Measurements from ENCODE around the gene ZNF621. TPM values are rescaled to one million over a fixed set of nuclear protein-coding genes. Genes with fewer than 3 reads are reported as not detected.

The ZNF621 gene
- total RNA-seq, 1 donor from 2014 or later: 29.0 TPM

DNA sequence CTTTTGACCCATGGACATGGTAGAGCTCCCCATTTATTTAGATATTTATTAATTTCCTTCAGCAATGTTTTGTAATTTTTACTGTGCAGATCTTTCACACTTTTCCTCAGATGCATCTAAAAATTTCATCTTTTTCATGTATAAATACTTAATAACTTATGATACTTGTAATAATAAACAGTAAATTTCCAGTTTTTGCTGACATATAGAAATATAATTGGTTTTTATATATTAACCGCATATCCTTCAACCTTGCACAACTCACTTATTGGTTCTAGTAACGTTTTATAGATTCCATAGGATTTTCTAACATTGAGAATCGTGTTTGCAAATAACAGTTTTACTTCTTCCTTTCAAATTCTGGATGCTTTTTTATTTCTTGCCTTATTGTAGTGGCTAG is 3.5 kb upstream of the ZNF621 start:
- TF ChIP-seq, protein P1, sequence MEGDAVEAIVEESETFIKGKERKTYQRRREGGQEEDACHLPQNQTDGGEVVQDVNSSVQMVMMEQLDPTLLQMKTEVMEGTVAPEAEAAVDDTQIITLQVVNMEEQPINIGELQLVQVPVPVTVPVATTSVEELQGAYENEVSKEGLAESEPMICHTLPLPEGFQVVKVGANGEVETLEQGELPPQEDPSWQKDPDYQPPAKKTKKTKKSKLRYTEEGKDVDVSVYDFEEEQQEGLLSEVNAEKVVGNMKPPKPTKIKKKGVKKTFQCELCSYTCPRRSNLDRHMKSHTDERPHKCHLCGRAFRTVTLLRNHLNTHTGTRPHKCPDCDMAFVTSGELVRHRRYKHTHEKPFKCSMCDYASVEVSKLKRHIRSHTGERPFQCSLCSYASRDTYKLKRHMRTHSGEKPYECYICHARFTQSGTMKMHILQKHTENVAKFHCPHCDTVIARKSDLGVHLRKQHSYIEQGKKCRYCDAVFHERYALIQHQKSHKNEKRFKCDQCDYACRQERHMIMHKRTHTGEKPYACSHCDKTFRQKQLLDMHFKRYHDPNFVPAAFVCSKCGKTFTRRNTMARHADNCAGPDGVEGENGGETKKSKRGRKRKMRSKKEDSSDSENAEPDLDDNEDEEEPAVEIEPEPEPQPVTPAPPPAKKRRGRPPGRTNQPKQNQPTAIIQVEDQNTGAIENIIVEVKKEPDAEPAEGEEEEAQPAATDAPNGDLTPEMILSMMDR (IDR thresholded peaks at IDR 0.05; ENCODE audit: unreplicated experiment): no peak
- Mint-ChIP-seq H3K4me1 (ENCODE audit: low read depth) (peaks cover 14% of the 10 kb centered on the region), H3K4me3 (ENCODE audit: low read depth) (no peak overlapping the region), H3K9me3 (ENCODE audit: low read depth) (peaks cover 3% of the 10 kb centered on the region), H3K36me3 (ENCODE audit: insufficient read depth) (peaks cover 17% of the 10 kb centered on the region), H3K27ac (no peak overlapping the region), H3K27me3 (no peaks in the 10 kb centered on the region)
- DNase-seq (ENCODE audit: low spot score, unreplicated experiment): no peak

DNA sequence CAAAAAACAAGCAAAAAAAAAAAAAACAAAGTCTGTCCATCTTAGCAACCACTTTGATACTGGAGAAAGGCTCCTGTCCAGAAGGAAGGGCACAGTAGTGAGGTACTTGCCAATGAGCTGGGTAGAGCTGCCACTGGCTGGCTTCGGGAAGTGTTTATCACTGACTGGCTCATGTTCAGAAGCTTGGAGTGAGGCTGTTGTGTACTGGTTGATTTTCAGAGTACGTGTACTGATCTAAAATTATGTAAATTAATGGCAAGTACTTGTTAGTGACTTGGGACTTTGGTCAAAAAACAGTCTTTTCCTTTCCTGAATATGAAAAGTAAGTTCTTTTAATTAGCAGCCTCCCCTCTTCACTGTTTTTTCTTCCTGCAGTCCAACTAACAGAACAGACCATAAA is 979 bp upstream of the ZNF621 start:
- H3K9me3 Mint-ChIP-seq (ENCODE audit: low read depth): peaks cover 2% of the 10 kb centered on the region
- DNase-seq (ENCODE audit: low spot score, unreplicated experiment): no peak
- peak overlapping the region; percentile 98 for H3K27ac Mint-ChIP-seq
- H3K27me3 Mint-ChIP-seq: no peaks in the 10 kb centered on the region
- H3K4me3 Mint-ChIP-seq (ENCODE audit: low read depth): peak overlapping the region; percentile 92
- H3K4me1 Mint-ChIP-seq (ENCODE audit: low read depth): peaks cover 18% of the 10 kb centered on the region
- TF ChIP-seq, protein P1 (IDR thresholded peaks at IDR 0.05; ENCODE audit: unreplicated experiment): no peak
- H3K36me3 Mint-ChIP-seq (ENCODE audit: insufficient read depth): peaks cover 19% of the 10 kb centered on the region

DNA sequence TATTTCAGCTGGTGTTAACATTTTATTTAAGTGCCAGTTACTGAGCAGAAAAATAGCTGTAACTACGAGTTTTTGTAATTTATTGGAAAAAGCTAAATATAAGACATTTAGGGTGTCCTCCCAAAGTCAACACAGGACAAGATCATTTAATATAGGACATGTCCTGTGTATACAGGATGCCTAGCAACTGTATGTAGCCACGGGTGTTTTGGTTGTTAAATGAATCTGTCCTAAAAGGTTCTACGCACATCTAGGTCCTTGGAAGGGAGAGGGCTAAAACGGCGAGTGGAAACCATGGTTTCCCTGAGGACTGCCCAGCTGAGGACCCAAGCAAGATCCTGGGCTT is 565 bp upstream of the ZNF621 start:
- peaks cover 21% of the 10 kb centered on the region for H3K4me1 Mint-ChIP-seq (ENCODE audit: low read depth)

DNA sequence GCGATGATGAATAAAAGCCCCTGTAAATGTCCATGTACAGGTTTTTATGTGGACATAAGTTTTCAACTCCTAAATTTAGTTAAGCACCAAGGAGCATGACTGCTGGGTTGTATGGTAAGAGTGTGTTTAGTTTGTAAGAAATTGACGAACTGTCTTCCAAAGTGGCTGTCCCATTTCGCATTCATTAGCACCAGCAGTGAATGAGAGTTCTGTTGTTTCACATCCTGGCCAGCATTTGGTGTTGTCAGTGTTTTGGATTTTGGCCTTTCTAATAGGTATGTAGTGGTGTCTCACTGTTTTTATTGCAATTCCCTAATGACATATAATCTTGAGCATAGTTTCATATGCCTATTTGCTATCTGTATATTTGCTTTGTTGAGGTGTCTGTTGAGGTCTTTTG is 3.7 kb downstream of the ZNF621 start:
- Mint-ChIP-seq H3K36me3 (ENCODE audit: insufficient read depth) (peaks cover 48% of the 10 kb centered on the region), H3K4me1 (ENCODE audit: low read depth) (peaks cover 21% of the 10 kb centered on the region), H3K27ac (no peak overlapping the region), H3K27me3 (no peaks in the 10 kb centered on the region), H3K9me3 (ENCODE audit: low read depth) (peaks cover 12% of the 10 kb centered on the region), H3K4me3 (ENCODE audit: low read depth) (no peak overlapping the region)
- TF ChIP-seq, protein P1 (IDR thresholded peaks at IDR 0.05; ENCODE audit: unreplicated experiment): no peak
- DNase-seq (ENCODE audit: low spot score, unreplicated experiment): no peak

More for the DNA sequence above, 565 bp upstream of the ZNF621 start:
- no peaks in the 10 kb centered on the region for H3K9me3 Mint-ChIP-seq (ENCODE audit: low read depth)
- TF ChIP-seq, protein P1 (IDR thresholded peaks at IDR 0.05; ENCODE audit: unreplicated experiment): no peak
- peaks cover 17% of the 10 kb centered on the region for H3K36me3 Mint-ChIP-seq (ENCODE audit: insufficient read depth)
- DNase-seq (ENCODE audit: low spot score, unreplicated experiment): no peak
- H3K27me3 Mint-ChIP-seq: no peaks in the 10 kb centered on the region
- H3K27ac Mint-ChIP-seq: peak overlapping the region; percentile 98
- peak overlapping the region; percentile 92 for H3K4me3 Mint-ChIP-seq (ENCODE audit: low read depth)

DNA sequence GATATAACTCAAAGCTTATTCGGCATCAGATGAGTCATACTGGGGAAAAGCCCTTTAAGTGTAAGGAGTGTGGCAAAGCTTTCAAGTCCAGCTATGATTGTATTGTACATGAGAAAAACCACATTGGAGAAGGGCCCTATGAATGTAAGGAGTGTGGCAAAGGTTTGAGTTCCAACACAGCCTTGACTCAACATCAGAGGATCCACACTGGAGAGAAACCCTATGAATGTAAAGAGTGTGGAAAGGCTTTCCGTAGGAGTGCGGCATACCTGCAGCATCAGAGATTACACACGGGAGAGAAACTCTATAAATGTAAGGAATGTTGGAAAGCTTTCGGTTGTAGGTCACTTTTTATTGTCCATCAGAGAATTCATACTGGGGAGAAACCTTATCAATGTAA is 7.5 kb downstream of the ZNF621 start:
- TF ChIP-seq, protein P1 (IDR thresholded peaks at IDR 0.05; ENCODE audit: unreplicated experiment): no peak
- Mint-ChIP-seq H3K9me3 (ENCODE audit: low read depth) (peaks cover 15% of the 10 kb centered on the region), H3K36me3 (ENCODE audit: insufficient read depth) (peaks cover 67% of the 10 kb centered on the region), H3K27ac (no peak overlapping the region), H3K4me1 (ENCODE audit: low read depth) (peaks cover 5% of the 10 kb centered on the region), H3K4me3 (ENCODE audit: low read depth) (no peak overlapping the region), H3K27me3 (no peaks in the 10 kb centered on the region)
- no peak for DNase-seq (ENCODE audit: low spot score, unreplicated experiment)
